HCT116 (cell line): ENCODE results near the gene EDEM1. TPM values are rescaled to one million over a fixed set of nuclear protein-coding genes. Genes with fewer than 3 reads are reported as not detected.

Experiments
- ATAC-seq: fragments of 200-7000 bp; cut with Tn5 transposase; 2 replicates; pipeline ENCODE4 v1.9.1; 2020; ENCODE audit warnings: mild to moderate bottlenecking, moderate library complexity
- BruUV-seq: library from RNA; stranded (reverse); fragments of 400-500 nt; replicated peaks from 2 replicates; lab custom pipeline; 2021; lab: Mats Ljungman, UMichigan
- CTCF ChIA-PET: fragments of 300-600 bp; sonication (Branson Sonifier 250); formaldehyde crosslinking; loops from one replicate; lab custom pipeline; 2021; ENCODE audit warnings: antibody characterized with exemption; lab: Charles Lee
- POLR2A ChIA-PET: fragments of 300-600, 350-600 bp; sonication (Branson Sonifier 250); formaldehyde crosslinking; loops from one replicate; lab custom pipeline; 2021; ENCODE audit warnings: antibody characterized with exemption; lab: Charles Lee
- RAD21 ChIA-PET, 2 experiments: fragments of 300-600 bp; sonication (Branson Sonifier 250); formaldehyde crosslinking; loops; one replicate each; lab custom pipeline; 2023; ENCODE audit warnings: low total read pairs in 2 of 2; ENCODE audit not compliant: uncharacterized antibody in 2 of 2, unreplicated experiment in 2 of 2, low non-redundant PET in 1 of 2; lab: Charles Lee
- DNase-seq: peaks from one replicate; pipeline ENCODE4 v3.0.0-alpha.2; 2010; ENCODE audit warnings: low read depth, low spot score
- H2AFZ ChIP-seq: fragments of 200-600 bp; shearing (Covaris generic), sonication (generic); 2 replicates; pipeline ENCODE4 v1.6.1; 2017; ENCODE audit warnings: low read depth, mixed run types, mixed read lengths, antibody characterized with exemption, low read length; ENCODE audit not compliant: poor library complexity, severe bottlenecking
- H3K27ac ChIP-seq: 2 replicates; pipeline ENCODE4 v1.5.1; 2012; ENCODE audit warnings: low read depth, low read length
- H3K27me3 ChIP-seq: fragments of 200-600 bp; sonication (generic); 2 replicates; pipeline ENCODE4 v1.6.1; 2016; ENCODE audit warnings: mixed run types, low read length, mixed read lengths; ENCODE audit not compliant: insufficient read depth
- H3K36me3 ChIP-seq, 2 experiments: fragments of 200-500 bp in 1 of 2; fragments of 200-600 bp in 1 of 2; sonication (Bioruptor generic) in 1 of 2; sonication (generic) in 1 of 2; 2 replicates each; pipeline versions ENCODE4 v1.5.1 to v1.6.1; 2014 to 2016; ENCODE audit warnings: low read length in 2 of 2, inconsistent platforms in 1 of 2, mixed read lengths in 1 of 2, mixed run types in 1 of 2; ENCODE audit not compliant: insufficient read depth in 2 of 2, control insufficient read depth in 1 of 2
- H3K4me1 ChIP-seq, 2 experiments: fragments of 200-600 bp in 1 of 2; sonication (generic) in 1 of 2; 2 replicates each; pipeline versions ENCODE4 v1.5.1 to v1.6.1; 2012 to 2017; ENCODE audit warnings: low read length in 2 of 2, inconsistent platforms in 1 of 2, mild to moderate bottlenecking in 1 of 2, mixed read lengths in 1 of 2, mixed run types in 1 of 2, moderate library complexity in 1 of 2; ENCODE audit not compliant: insufficient read depth in 2 of 2, control insufficient read depth in 1 of 2
- H3K4me2 ChIP-seq: fragments of 200-600 bp; sonication (generic); 2 replicates; pipeline ENCODE4 v1.6.1; 2017; ENCODE audit warnings: mixed run types, low read length, mixed read lengths
- H3K4me3 ChIP-seq, 2 experiments: fragments of 200-600 bp in 1 of 2; sonication (generic) in 1 of 2; replicated peaks in 1 of 2; 2 replicates each; pipeline ENCODE4 v1.5.1; 2011 to 2016; ENCODE audit warnings: low read length in 2 of 2, control low read depth in 1 of 2, low read depth in 1 of 2, mild to moderate bottlenecking in 1 of 2, mixed read lengths in 1 of 2, mixed run types in 1 of 2
- H3K79me2 ChIP-seq: fragments of 200-600 bp; sonication (generic); 2 replicates; pipeline ENCODE4 v1.6.1; 2017; ENCODE audit warnings: mild to moderate bottlenecking, mixed run types, low read length, moderate library complexity, mixed read lengths; ENCODE audit not compliant: insufficient read depth
- H3K9ac ChIP-seq: fragments of 200-600 bp; sonication (generic); 2 replicates; pipeline ENCODE4 v1.6.1; 2016; ENCODE audit warnings: low read length, mixed read lengths
- H3K9me2 ChIP-seq: fragments of 200-600 bp; sonication (generic), shearing (Covaris generic); 2 replicates; pipeline ENCODE4 v1.6.1; 2017; ENCODE audit warnings: mixed run types, mild to moderate bottlenecking, moderate library complexity; ENCODE audit not compliant: insufficient read depth
- H3K9me3 ChIP-seq, 2 experiments: fragments of 200-500 bp in 1 of 2; fragments of 200-600 bp in 1 of 2; sonication (Bioruptor generic) in 1 of 2; sonication (generic) in 1 of 2; 2 replicates each; pipeline ENCODE4 v1.6.1; 2014 to 2017; ENCODE audit warnings: low read length in 2 of 2, mixed read lengths in 2 of 2, inconsistent platforms in 1 of 2, low read depth in 1 of 2, mild to moderate bottlenecking in 1 of 2, mixed run types in 1 of 2, moderate library complexity in 1 of 2; ENCODE audit not compliant: control insufficient read depth in 1 of 2, insufficient read depth in 1 of 2
- H4K20me1 ChIP-seq: fragments of 200-600 bp; sonication (generic), shearing (Covaris generic); 2 replicates; pipeline ENCODE4 v1.6.1; 2017; ENCODE audit warnings: mixed run types, mild to moderate bottlenecking, moderate library complexity; ENCODE audit not compliant: insufficient read depth
- CBX3 ChIP-seq: IDR thresholded peaks from 2 replicates; pipeline ENCODE4 v1.6.1; 2012; ENCODE audit warnings: low read depth
- EGR1 ChIP-seq: IDR thresholded peaks from 2 replicates; pipeline ENCODE4 v1.6.1; 2012; ENCODE audit warnings: low read depth
- ELF1 ChIP-seq: IDR thresholded peaks from 2 replicates; pipeline ENCODE4 v1.6.1; 2012; ENCODE audit warnings: low read depth, borderline replicate concordance
- EZH2 ChIP-seq: fragments of 200-600 bp; sonication (generic); IDR thresholded peaks from 2 replicates; pipeline ENCODE4 v1.6.1; 2017; ENCODE audit warnings: antibody characterized with exemption, mixed run types
- EZH2phosphoT487 ChIP-seq: fragments of 200-600 bp; IDR thresholded peaks from 2 replicates; pipeline ENCODE4 v1.6.1; 2018; ENCODE audit warnings: antibody characterized with exemption, borderline replicate concordance
- FOSL1 ChIP-seq: IDR thresholded peaks from 2 replicates; pipeline ENCODE4 v1.6.1; 2012; ENCODE audit warnings: low read depth
- MAX ChIP-seq: IDR thresholded peaks from 2 replicates; pipeline ENCODE4 v1.6.1; 2012
- RAD21 ChIP-seq: IDR thresholded peaks from 2 replicates; pipeline ENCODE4 v1.6.1; 2012; ENCODE audit warnings: low read depth, mild to moderate bottlenecking
- REST ChIP-seq: IDR thresholded peaks from 2 replicates; pipeline ENCODE4 v1.6.1; 2012; ENCODE audit warnings: low read depth
- SIN3A ChIP-seq: IDR thresholded peaks from 2 replicates; pipeline ENCODE4 v1.6.1; 2012; ENCODE audit warnings: low read depth
- SP1 ChIP-seq: IDR thresholded peaks from 2 replicates; pipeline ENCODE4 v1.6.1; 2012; ENCODE audit warnings: low read depth
- TCF7L2 ChIP-seq: IDR thresholded peaks from 2 replicates; pipeline ENCODE4 v1.7.0; 2011; ENCODE audit warnings: borderline replicate concordance, inconsistent platforms; ENCODE audit not compliant: insufficient read depth, insufficient read length; ENCODE audit errors: extremely low read depth
- ZFX ChIP-seq: fragments of 450-650 bp; IDR thresholded peaks from 2 replicates; pipeline ENCODE4 v1.6.1; 2017
- ZNF274 ChIP-seq: fragments of 200-500 bp; sonication (Bioruptor generic); IDR thresholded peaks from 2 replicates; pipeline ENCODE4 v1.6.1; 2014; ENCODE audit warnings: mild to moderate bottlenecking, low read depth, low read length, inconsistent platforms
- intact Hi-C: fragments of 100-400 bp; cut with micrococcal nuclease; formaldehyde crosslinking; loops from 2 replicates; pipeline ENCODE4 v1.10.0; 2022
- total RNA-seq: library from RNA; stranded (reverse); gene quantifications from one replicate; pipeline ENCODE4 v1.2.1, GENCODE V29; 2021; ENCODE audit not compliant: unreplicated experiment

Gene EDEM1
- total RNA-seq, 1 experiment from 2014 or later = 23.7 TPM

GRCh38 chr3:5169807-5170206 lies 17.7 kb upstream of the EDEM1 start:
- no peak overlapping the region for H3K9ac ChIP-seq
- H3K27ac ChIP-seq = no peak overlapping the region
- POLR2A ChIA-PET = no interaction called here
- H3K4me2 ChIP-seq = no peak overlapping the region
- no peak for DNase-seq
- no peak overlapping the region for H3K4me3 ChIP-seq
- TF ChIP-seq SIN3A (no peak), TCF7L2 (no peak), FOSL1 (no peak), EGR1 (no peak), EZH2 (no peak), ZNF274 (no peak), EZH2phosphoT487 (no peak), ZFX (no peak), MAX (no peak), SP1 (no peak), RAD21 (no peak), REST (no peak), ELF1 (no peak), CBX3 (no peak)
- no peaks in the 10 kb centered on the region for H3K9me2 ChIP-seq
- H3K27me3 ChIP-seq = no peaks in the 10 kb centered on the region
- intact Hi-C loops = no loop called here
- no peaks in the 10 kb centered on the region for H3K4me1 ChIP-seq
- BruUV-seq = no TSS peak
- CTCF ChIA-PET = no interaction called here
- H3K9me3 ChIP-seq = no peaks in the 10 kb centered on the region
- H4K20me1 ChIP-seq = 0 out of 2 replicates have a peak, but pooled peaks cover 2% of the 10 kb centered on the region
- RAD21 ChIA-PET = no interaction called here
- H3K36me3 ChIP-seq = peaks cover 0 to 4% of the 10 kb centered on the region in 2 experiments; a peak in 1 of 4 replicates
- no peak for ATAC-seq
- no peak overlapping the region for H2AFZ ChIP-seq
- peaks cover 40% of the 10 kb centered on the region for H3K79me2 ChIP-seq
